GM21528 (cell line): ENCODE results near the gene ATG13.

Experiments
- ATAC-seq: cut with Tn5 transposase; IDR thresholded peaks from one replicate; pipeline ENCODE4 v1.9.1; 2021; ENCODE audit warnings: mild to moderate bottlenecking, moderate library complexity; ENCODE audit not compliant: unreplicated experiment, low FRiP score

The ATG13 gene

GRCh38 chr11:46674463-46675287 lies 57.3 kb downstream of the ATG13 start:
- no peak for ATAC-seq

DNA sequence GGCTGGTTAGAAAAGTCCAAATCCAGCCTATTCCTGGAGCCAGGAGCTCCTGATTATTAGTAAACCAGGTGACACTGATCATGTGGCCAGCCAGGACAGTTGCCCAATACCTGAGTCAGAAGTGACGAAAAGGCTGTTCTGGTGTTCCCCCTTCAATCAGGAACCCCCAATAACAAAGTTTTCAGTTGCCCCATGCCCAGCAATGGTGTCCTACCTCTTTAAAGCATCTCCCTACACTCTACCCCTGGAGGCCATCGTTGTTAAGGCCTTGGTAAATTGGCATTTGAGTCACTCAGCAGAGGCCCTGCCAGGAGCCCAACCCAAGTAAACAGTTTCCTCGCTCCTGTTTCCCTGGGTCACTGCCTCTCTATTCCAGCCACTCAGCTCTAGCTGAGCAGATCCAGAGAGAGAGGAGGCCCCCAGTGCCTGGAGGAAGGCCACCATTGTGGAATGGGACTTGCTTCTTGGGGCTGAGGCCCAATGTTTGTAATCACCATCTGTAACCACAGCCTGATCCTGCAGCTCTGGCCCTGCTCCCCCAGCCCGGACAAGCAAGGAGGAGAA lies 58.0 kb downstream of the ATG13 start:
- no peak for ATAC-seq

DNA sequence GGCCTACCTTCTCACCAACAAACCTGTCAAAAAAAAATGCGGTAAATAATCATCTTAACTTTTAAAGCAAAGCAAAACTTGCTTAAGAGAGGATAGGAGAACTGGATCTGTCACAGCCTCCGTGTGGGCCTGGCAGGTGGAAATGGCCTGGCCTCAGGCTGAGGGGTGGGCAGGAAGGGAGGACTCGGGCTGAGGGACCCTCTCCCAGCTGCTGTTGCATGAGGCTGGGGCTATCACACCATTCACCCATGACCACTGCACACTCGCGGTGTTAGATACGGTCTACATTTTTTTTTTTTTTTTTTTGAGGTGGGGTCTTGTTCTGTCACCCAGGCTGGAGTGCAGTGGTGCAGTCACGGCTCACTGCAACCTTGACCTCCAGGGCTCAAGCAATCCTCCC lies 58.6 kb downstream of the ATG13 start:
- ATAC-seq = no peak

DNA sequence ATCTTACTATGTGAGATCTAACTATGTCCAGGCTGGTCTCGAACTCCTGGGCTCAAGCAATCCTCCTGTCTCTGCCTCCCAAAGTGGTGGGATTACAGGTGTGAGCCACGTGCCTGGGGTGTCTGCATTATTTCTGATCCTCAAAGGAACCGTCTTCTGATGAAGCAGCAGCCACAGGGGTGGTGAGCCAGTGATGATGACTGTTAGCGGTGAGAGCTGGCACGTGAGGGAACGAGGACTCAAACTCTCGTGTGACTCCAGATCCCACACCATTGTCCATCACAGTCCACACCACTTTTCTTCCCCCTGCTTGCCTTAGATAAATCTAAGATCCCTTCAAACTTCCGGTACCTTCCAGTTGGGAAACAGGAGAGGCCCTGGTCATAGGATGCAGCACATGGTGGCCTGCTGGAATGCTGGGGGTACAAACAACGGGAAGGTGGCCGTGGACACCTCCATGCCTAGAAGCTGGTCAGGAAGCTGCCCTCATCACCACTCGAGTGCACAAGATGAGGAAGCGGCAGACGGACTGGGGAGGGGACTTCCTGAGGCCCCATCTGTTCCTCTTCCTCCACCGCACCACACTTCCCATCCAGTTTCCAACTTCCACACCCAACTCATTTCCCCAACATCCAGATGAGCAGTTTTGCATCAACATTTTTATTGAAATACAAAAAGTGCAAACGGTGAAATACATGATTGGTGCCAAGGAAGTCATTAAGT lies 59.2 kb downstream of the ATG13 start:
- no peak for ATAC-seq

DNA sequence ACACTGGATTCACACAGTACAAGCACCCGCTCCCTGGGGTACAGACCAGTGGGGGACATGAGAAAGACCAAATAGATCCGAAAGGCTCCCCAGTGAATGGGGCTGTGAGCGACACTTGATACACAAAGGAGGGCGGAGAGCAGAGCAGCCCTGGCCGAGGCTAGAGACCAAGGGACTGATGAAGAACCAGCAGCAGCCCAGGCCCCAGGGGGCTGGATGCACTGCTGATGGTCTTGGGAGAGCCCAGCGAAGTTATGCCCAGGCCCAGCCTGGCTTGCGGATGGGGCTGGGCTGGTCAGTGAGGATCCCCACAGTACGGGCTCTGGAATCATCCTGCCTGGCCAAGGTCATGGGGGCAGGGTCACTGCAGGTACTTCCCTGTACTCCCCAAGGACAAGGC lies 59.8 kb downstream of the ATG13 start:
- no peak for ATAC-seq

GRCh38 chr11:46677991-46678740 lies 60.8 kb downstream of the ATG13 start:
- no peak for ATAC-seq

- ATAC-seq = no peak
Measured at GRCh38 chr11:46678741-46679130, 61.4 kb downstream of the ATG13 start.

- ATAC-seq = no peak
Measured at GRCh38 chr11:46679241-46680163, 62.1 kb downstream of the ATG13 start.

DNA sequence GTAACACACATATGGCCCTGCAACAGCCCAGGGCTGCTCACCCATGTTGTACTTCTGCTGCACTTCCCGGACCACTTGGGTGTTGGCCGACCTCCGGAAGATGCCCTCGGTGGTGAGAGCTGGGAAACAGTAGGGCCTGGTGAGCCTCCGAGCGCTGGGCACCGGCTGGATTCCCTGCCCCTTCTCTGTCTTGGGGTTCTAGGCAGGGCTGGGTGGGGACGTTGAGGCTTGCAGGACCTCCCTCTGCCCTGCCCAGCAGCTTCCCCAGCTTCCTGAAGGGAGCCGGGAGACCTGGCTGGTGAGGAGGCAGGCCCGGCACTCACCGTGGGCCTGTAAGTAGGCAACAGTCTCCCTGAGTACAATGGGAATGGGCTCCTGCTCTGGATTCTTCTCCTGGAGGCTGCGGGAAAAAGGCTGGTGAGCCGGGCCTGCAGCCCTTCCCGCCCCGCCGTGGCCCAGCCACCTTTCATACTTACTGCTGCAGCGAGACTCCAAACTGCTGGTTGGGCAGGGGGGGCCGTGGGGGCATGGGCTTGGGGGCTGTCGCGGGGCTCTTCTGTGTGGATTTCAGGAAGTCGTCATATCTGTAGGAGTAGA lies 62.9 kb downstream of the ATG13 start:
- no peak for ATAC-seq

DNA sequence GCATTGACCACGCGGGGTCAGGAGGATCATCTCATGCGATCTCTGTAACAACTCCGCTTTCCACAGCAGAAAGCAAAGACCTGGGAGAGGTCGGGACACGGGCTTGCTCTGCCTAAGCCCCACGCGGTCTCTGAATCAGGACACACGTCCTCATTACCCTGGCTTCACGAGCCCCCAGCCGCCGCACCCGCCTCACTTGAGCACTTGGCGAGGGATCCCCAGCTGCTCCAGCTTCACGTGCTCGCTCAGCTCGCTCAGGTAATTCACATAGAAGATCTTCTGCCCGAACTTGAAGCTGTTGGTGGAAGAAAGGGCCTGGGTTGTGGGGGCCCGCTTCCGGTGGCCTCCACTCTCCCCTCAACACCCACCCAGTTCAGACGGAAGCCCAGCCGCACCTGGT lies 63.5 kb downstream of the ATG13 start:
- ATAC-seq = no peak

DNA sequence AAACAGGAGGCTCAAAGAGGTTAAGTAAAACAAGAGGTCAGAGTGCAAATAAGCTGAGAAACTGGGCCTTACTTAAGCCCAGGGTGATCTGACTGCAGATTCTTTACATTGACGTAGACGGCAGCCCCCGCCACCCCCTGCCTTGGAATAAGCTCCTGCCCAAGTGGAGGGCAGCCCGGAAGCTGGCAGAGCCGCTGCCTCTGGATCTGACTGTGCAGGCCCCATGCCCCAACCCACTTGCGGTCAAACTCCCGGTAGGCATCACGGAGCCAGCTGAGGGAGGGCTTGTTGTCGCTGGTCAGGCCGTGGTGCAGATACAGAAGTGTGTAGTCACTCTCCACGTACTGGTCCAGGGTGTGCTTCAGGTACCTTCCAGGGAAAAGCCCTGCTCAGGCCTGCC lies 64.5 kb downstream of the ATG13 start:
- ATAC-seq = no peak

- no peak for ATAC-seq
Measured at GRCh38 chr11:46682773-46683752, 65.7 kb downstream of the ATG13 start.

DNA sequence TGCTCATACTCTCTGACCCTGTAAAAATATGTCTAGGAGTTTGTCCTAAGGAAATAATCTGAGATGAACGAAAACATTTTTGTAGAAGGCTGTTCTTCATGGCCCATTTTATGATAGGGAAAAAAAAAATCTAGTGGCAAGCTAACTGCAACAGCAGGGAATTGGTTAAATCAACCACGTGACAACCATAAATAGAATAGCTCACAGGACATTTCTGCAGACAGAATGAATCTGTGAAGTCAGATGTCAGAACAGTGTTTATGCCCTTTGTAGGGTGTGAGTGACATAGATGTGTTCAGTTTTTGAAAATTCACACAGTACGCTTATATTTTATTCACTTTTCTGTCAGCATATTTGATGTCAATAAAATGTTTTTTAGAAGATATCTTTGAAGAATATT lies 67.0 kb downstream of the ATG13 start:
- ATAC-seq = no peak

GRCh38 chr11:46686886-46687795 lies 69.8 kb downstream of the ATG13 start:
- ATAC-seq = no peak

GRCh38 chr11:46690702-46691101 lies 73.3 kb downstream of the ATG13 start:
- ATAC-seq = no peak

- no peak for ATAC-seq
Measured at GRCh38 chr11:46692450-46692849, 75.1 kb downstream of the ATG13 start.

- ATAC-seq = no peak
Measured at GRCh38 chr11:46693597-46694012, 76.3 kb downstream of the ATG13 start.
